ENCODE results near the gene TMEM169.

The TMEM169 gene, protein sequence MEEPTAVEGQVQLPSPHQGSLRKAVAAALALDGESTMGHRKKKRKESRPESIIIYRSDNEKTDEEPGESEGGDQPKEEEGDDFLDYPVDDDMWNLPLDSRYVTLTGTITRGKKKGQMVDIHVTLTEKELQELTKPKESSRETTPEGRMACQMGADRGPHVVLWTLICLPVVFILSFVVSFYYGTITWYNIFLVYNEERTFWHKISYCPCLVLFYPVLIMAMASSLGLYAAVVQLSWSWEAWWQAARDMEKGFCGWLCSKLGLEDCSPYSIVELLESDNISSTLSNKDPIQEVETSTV

GRCh38 chr2:216081487-216082116, at the start of gene TMEM169, which contains the start of gene PECR:
Gene TMEM169 (plus strand): TSS chr2:216081919. CDS start chr2:216095964, 14,045 bp downstream.
Gene PECR (minus strand): TSS chr2:216081809. CDS start chr2:216081741, 68 bp downstream.
- peak; percentile 68 for DNase-seq (ENCODE audit: low spot score)

- no peak for DNase-seq (ENCODE audit: low spot score)
Measured at GRCh38 chr2:216031960-216032689, 49.6 kb upstream of the TMEM169 start.

DNA sequence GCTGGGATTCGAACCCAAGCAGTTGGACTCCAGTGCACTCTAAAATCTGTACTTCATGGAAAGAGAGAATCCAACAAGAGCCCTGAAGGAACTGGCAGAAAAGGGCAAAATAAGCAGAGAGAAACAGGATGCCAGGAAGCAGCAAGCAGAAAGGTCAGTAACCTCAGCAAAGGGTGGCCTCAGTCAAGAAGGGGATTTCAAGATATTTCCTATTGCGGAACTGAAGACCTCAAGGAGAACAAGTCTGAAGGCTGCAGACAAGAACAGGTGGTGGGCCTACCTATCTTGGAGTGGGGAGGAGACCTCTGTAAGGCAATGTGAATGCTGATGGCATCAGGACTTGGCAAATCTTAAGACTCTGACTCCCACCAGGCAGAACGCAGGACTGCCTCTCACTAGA, 48.3 kb upstream of the TMEM169 start:
- no peak for DNase-seq (ENCODE audit: low spot score)

DNA sequence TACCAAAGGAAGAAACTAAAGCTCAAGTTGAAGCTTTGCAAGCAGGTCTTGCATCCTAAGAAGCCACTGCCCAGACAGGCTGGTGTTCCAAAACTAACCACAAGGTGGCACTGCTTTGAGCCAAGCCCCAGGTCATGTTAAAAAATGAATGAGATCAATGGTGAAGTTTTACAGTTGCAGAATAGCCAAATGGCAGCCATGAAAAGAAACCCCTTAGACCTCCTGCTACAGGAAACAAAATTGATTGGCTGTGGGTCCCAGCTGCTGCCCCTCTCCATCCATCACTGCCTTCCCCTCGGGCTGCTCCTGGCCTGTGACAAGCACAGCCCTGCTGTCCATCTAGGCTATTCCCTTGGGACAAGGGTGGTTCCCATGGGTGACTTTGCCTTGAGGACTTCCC, 47.7 kb upstream of the TMEM169 start:
- peak; percentile 77 for DNase-seq (ENCODE audit: low spot score)

DNA sequence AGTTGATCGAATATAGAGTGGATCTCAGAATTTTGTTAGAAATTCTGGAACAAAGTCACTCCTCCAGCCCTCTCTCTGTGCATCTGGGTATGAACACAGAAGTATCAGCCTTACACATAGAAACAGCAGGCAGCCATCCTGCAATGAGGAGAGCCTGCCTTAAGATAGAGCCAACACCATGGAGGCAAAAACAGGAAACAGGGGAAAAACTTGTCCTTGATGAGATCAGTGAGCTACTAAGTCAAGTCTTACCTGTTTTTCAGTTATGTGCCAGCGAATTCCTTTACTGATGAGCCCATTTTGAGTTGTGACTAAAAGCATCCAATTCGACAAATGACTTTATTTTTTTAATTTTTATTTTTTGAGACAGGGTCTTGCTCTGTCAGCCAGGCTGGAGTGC, 41.8 kb upstream of the TMEM169 start:
- DNase-seq (ENCODE audit: low spot score) = no peak

DNA sequence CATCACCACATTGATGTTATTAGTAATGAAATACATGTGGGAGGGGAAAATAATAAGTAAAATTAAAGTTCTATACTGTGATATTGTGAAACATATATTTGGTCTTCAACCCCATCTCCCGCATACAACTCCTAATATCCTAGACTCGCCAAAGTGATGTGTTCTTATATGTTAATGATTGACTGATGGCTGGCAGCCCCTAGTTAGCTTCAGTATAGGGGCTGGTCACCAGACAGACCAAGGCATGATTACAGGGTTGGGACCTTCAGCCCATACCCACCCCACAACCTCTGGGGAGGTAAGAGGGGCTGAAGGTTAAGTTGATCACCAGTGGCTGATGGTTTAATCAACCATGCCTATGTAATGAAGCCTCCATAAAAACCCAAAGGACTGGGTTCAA, 40.3 kb upstream of the TMEM169 start:
- no peak for DNase-seq (ENCODE audit: low spot score)

GRCh38 chr2:216043949-216044348, 37.8 kb upstream of the TMEM169 start:
- no peak for DNase-seq (ENCODE audit: low spot score)

DNA sequence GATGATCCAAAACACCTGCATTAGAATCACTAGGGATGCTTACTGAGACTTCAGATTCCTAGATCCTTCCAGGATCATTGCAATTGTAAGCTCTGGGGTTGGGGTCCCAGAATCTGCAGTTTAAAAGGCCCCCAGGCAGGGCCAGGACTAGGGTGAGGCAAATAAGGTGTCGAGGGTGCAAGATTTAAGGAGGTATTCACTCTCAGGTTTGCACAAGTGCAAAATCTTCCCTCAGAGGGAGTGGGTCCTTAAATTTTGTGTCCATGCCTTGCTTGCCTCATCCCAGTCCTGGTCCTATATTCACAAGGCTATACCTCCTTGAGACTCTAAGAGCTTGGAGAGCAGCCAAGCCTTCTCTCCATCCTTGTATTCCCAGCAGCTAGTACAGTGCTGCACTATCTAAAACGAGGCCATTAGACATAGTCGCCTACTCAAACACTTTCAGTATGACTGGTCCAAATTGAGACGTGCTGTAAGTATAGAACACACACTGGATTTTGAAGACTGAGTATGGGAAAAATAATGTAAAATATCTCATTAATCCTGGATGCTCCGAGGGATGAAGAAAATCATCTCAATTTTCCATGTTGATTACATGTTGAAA, 36.7 kb upstream of the TMEM169 start:
- DNase-seq (ENCODE audit: low spot score) = no peak

- no peak for DNase-seq (ENCODE audit: low spot score)
Measured at GRCh38 chr2:216047397-216047796, 34.3 kb upstream of the TMEM169 start.

DNA sequence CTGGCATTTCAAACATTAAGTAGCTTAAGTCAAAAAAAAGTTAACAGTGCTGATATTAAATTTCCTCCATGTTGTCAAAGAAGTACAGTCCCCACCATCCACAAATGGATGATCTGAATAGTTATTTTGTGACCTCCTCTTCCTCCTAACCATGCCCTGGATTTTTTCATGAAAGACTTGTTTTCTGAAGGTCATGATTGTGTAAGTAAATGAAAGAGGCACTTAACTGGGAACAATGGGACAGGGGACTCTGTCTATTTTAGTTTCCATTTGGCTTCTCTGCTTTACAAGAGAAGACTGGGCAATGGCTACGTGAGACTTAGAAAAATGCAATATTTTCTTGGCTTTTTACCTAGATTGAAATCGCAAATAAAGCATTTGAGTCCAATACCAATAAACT, 32.3 kb upstream of the TMEM169 start:
- DNase-seq (ENCODE audit: low spot score) = no peak

GRCh38 chr2:216051350-216051749, 30.4 kb upstream of the TMEM169 start:
- DNase-seq (ENCODE audit: low spot score) = no peak

GRCh38 chr2:216052420-216052819, 29.3 kb upstream of the TMEM169 start:
- DNase-seq (ENCODE audit: low spot score) = no peak

DNA sequence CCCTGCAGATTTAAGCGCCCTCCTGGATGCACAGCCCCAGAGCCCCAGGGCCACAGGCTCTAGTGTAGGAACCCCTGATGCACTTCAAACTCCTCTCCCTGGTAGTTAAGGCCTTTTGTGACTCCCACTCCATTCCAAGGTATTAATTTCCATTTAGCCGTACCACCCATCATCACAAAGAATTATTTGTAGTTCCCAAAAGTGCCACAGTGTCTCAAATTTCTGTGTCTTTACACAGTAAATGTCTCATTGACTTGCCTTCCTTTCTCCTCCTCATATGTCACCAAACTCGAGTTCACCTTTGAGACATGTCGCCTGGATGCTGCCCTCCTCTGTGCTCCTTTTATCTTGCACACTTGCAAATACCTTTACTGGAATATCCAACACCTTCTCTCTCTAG, 26.0 kb upstream of the TMEM169 start:
- DNase-seq (ENCODE audit: low spot score) = no peak

- DNase-seq (ENCODE audit: low spot score) = no peak
Measured at GRCh38 chr2:216056739-216057138, 25.0 kb upstream of the TMEM169 start.

GRCh38 chr2:216057688-216058193, 24.0 kb upstream of the TMEM169 start:
- DNase-seq (ENCODE audit: low spot score) = peak; percentile 61

GRCh38 chr2:216059233-216059834, 22.4 kb upstream of the TMEM169 start:
- peak; percentile 16 for DNase-seq (ENCODE audit: low spot score)

DNA sequence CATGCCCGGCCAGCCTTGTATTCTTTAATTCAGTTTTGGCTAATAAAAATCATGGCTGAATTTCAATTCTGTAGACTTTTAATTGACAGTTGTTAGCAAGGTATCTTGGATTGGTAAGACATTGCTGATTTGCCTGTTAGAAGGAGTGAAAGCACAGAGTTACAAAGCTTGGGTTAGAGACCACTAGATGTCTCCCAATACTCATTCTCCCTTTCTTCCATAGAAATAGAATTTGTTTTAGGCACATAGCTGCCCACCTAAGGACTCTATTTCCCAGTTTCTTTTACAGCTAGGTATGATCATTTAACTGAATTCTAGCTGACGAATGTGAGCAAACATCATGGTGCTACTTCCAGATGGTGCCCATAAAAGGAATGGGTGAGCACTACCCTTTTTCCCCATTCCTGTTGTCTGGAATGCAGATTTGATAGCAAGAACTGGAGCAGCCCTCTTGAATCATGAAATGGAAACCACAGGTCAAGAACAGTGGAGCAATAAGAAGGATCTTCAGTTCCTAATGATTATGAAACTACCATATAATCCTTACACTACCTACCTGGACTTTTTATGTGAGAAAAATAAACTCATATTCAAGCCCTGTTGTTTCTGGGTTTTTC, 17.6 kb upstream of the TMEM169 start:
- no peak for DNase-seq (ENCODE audit: low spot score)

DNA sequence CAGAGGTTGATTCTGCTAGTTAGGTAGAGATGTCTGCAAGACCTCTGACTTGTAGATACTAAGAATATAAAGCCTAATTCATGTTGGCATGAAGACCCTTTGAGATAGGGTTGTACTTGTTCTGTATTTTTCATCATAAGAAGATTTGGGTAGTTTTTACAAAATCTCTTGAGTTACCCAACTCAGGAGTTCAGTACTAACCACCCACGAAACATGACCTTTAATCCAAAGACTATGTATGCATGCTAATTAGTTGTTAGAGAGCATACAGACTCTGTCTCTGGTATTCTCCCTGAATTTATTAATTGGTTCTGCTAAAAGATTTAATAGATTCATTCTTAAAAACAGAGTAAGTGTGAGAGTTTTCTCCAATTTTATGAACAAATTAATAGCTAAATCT, 17.1 kb upstream of the TMEM169 start:
- DNase-seq (ENCODE audit: low spot score) = no peak

DNA sequence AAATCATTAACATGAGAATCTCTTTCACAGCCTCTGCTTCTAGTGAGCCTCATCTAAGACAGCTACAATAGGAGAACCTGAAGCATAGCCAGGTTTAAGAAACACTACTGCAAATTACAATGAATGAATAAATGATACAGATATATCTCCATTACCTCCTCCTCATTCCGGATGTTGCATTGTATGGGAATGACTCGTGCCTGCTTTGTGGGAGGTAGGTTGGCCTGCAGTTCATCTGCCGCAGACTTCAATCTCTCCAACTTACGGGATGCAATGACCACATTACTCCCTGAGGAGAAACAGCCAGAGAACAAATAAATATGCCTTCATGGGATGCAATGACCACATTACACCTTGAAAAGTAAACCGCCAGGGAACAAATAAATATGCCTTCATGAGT, 15.5 kb upstream of the TMEM169 start:
- no peak for DNase-seq (ENCODE audit: low spot score)

- DNase-seq (ENCODE audit: low spot score) = no peak
Measured at GRCh38 chr2:216069028-216069427, 12.7 kb upstream of the TMEM169 start.

DNA sequence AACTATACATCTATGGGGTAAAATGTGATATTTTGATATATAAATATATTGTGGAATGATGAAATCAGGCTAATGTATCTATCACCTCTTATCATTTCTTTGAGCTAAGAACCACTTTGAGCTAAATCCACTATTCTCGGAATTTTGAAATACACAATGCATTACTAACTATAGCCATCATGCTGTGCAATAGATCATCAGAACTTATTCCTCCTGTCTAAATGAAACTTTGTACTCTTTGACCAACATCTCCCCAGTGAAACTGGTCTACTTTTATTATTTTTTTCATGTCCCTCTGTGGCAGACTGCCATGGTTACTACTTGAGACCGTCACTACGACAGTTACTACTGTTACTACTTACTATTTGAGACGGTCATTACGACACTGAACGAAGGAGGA, 11.5 kb upstream of the TMEM169 start:
- no peak for DNase-seq (ENCODE audit: low spot score)

All from CD4-positive, alpha-beta T cell treated with Interleukin-15 for 4 hours (primary cell).